Suprapubic skin (tissue), 4 donors: Measurements from ENCODE around the gene CTU2. TPM values are rescaled to one million over a fixed set of nuclear protein-coding genes. Genes with fewer than 3 reads are reported as not detected.

Experiments used
- DNase-seq, 2 donors: peaks; one replicate each; pipeline ENCODE4 v3.0.0-alpha.2; 2019; ENCODE audit warnings: low spot score in 2 of 2
- H3K27ac ChIP-seq: fragments of 200-600 bp; sonication (generic); one replicate; pipeline ENCODE4 v1.5.1; 2019
- H3K27me3 ChIP-seq: fragments of 200-600 bp; sonication (generic); one replicate; pipeline ENCODE4 v1.5.1; 2019
- H3K36me3 ChIP-seq: fragments of 200-600 bp; sonication (generic); one replicate; pipeline ENCODE4 v1.5.1; 2019
- H3K4me1 ChIP-seq: fragments of 200-600 bp; sonication (generic); one replicate; pipeline ENCODE4 v1.5.1; 2019
- H3K4me3 ChIP-seq: fragments of 200-600 bp; sonication (generic); one replicate; pipeline ENCODE4 v1.5.1; 2019; ENCODE audit warnings: mild to moderate bottlenecking
- H3K9me3 ChIP-seq: fragments of 200-600 bp; sonication (generic); one replicate; pipeline ENCODE4 v1.5.1; 2019
- EP300 ChIP-seq: sonication (generic); formaldehyde crosslinking; IDR thresholded peaks from one replicate; pipeline ENCODE4 v1.6.1; 2017; ENCODE audit warnings: antibody characterized with exemption
- POLR2A ChIP-seq, 2 donors: fragments of 450-650 bp; IDR thresholded peaks; one replicate each; pipeline ENCODE4 v1.6.1; 2017; ENCODE audit warnings: antibody characterized with exemption in 2 of 2, mild to moderate bottlenecking in 2 of 2, moderate library complexity in 2 of 2
- POLR2AphosphoS5 ChIP-seq, 3 donors: sonication (generic); formaldehyde crosslinking; IDR thresholded peaks; one replicate each; pipeline ENCODE4 v1.6.1; 2017; ENCODE audit warnings: antibody characterized with exemption in 3 of 3
- WGBS: methylation state at CpG from one replicate; pipeline ENCODE4 v1.1.5; 2018; 5-methylcytosine and 5-hydroxymethylcytosine counted together
- total RNA-seq, 4 donors: library from RNA; depleted of rRNA; stranded (reverse); fragments of >200 nt; gene quantifications; one replicate each; pipeline ENCODE4 v1.1.0, GENCODE V29; 2016
- TF ChIP-seq, protein P1 (sequence below), 2 donors: fragments of 200-600 bp in 1 of 2; fragments of 450-650 bp in 1 of 2; sonication (generic) in 1 of 2; IDR thresholded peaks; one replicate each; pipeline ENCODE4 v1.5.1; 2016 to 2019; ENCODE audit warnings: antibody characterized with exemption in 2 of 2, mild to moderate bottlenecking in 1 of 2, moderate library complexity in 1 of 2

Gene CTU2
- total RNA-seq, 4 donors from 2014 or later: 7.8 to 17.8 (median 10.9) TPM

DNA sequence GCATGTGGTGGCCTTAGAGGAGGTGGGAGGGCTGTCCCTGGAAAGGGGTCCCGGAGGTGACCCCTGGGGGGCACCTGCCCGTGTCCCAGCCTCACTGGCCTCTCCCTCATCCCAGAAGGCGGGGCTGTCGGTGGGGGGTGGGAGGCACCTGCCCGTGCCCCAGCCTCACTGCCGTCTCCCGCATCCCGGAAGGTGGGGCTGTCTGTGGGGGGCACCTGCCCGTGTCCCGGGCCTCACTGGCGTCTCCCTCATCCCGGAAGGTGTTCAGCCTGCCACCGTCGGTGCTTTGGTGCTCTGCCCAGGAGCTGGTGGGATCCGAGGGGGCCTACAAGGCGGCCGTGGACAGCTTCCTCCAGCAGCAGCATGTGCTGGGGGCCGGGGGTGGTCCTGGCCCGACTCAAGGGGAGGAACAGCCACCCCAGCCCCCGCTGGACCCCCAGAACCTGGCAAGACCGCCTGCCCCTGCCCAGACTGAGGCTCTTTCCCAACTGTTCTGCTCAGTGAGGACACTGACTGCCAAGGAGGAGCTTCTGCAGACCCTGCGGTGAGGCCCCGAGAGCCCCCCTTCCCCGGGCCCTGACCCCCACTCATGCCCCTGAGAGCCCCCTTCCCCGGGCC lies 6.2 kb downstream of the CTU2 start:
- no peak for DNase-seq
- H3K4me3 ChIP-seq: no peak overlapping the region
- no peak for TF ChIP-seq POLR2A (IDR thresholded peaks at IDR 0.05)
- TF ChIP-seq EP300: no peak
- TF ChIP-seq, protein P1, sequence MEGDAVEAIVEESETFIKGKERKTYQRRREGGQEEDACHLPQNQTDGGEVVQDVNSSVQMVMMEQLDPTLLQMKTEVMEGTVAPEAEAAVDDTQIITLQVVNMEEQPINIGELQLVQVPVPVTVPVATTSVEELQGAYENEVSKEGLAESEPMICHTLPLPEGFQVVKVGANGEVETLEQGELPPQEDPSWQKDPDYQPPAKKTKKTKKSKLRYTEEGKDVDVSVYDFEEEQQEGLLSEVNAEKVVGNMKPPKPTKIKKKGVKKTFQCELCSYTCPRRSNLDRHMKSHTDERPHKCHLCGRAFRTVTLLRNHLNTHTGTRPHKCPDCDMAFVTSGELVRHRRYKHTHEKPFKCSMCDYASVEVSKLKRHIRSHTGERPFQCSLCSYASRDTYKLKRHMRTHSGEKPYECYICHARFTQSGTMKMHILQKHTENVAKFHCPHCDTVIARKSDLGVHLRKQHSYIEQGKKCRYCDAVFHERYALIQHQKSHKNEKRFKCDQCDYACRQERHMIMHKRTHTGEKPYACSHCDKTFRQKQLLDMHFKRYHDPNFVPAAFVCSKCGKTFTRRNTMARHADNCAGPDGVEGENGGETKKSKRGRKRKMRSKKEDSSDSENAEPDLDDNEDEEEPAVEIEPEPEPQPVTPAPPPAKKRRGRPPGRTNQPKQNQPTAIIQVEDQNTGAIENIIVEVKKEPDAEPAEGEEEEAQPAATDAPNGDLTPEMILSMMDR (IDR thresholded peaks at IDR 0.05): no peak
- TF ChIP-seq POLR2AphosphoS5 (IDR thresholded peaks at IDR 0.05): no peak
- no peak overlapping the region for H3K27ac ChIP-seq
- peaks cover 44% of the 10 kb centered on the region for H3K36me3 ChIP-seq
- peaks cover 8% of the 10 kb centered on the region for H3K4me1 ChIP-seq
- no peaks in the 10 kb centered on the region for H3K27me3 ChIP-seq
- WGBS: no CpG with 5 or more reads among the region's 25 CpGs
- H3K9me3 ChIP-seq: no peaks in the 10 kb centered on the region

DNA sequence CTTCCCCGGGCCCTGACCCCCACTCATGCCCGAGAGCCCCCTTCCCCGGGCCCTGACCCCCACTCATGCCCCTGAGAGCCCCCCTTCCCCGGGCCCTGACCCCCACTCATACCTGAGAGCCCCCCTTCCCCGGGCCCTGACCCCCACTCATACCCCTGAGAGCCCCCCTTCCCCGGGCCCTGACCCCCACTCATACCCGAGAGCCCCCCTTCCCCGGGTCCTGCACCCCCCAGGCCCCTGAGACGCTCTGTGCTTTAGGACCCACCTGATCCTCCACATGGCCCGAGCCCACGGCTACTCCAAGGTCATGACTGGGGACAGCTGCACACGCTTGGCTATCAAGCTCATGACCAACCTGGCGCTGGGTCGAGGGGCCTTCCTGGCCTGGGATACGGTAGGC lies 6.8 kb downstream of the CTU2 start:
- Histone ChIP-seq H3K4me3 (no peak overlapping the region), H3K36me3 (peaks cover 49% of the 10 kb centered on the region), H3K4me1 (peaks cover 3% of the 10 kb centered on the region), H3K27ac (no peak overlapping the region), H3K27me3 (no peaks in the 10 kb centered on the region), H3K9me3 (no peaks in the 10 kb centered on the region)
- no peak for DNase-seq
- TF ChIP-seq POLR2AphosphoS5 (IDR thresholded peaks at IDR 0.05): no peak
- no peak for TF ChIP-seq POLR2A (IDR thresholded peaks at IDR 0.05)
- TF ChIP-seq EP300: no peak
- TF ChIP-seq, protein P1 (IDR thresholded peaks at IDR 0.05): no peak
- no CpG with 5 or more reads among the region's 15 CpGs for WGBS

DNA sequence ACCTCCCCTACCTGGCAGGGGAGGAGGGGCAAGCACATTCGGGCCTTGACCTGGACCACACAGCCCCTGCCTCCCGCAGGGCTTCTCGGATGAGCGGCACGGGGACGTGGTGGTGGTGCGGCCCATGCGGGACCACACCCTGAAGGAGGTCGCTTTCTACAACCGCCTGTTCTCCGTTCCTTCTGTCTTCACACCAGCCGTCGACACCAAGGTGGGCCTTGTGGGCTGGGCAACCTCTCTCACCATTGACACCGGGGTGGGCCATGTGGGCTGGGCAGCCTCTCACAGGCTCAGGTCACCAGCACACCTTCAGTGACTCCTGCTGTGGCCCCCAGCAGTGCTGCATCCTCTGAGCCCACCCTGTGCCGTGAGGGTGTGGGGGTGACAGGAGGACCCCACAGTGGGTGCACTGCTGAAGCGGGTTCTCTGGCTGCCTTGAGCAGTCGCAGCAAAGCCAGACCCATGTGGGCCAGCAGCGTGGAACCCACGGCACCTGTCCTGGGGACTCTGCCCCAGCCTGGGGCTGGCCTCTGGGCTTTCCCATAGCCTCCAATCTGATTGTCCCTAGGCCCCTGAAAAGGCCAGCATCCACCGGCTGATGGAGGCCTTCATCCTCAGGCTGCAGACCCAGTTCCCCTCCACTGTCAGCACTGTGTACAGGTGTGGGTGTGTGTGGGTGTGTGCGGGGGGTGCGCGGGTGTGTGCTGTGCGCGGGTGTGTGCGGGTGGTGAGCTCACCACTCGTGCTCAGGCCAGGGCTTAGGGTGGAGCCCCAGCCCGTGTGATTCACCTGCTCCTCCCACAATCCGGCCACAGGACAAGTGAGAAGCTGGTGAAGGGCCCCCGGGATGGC lies 7.5 kb downstream of the CTU2 start:
- Histone ChIP-seq H3K4me3 (no peak overlapping the region), H3K27ac (no peak overlapping the region), H3K9me3 (no peaks in the 10 kb centered on the region), H3K4me1 (no peaks in the 10 kb centered on the region), H3K36me3 (peaks cover 57% of the 10 kb centered on the region), H3K27me3 (no peaks in the 10 kb centered on the region)
- 88% methylated on average over 19 of the region's 30 CpGs for WGBS
- TF ChIP-seq, protein P1 (IDR thresholded peaks at IDR 0.05): no peak
- no peak for TF ChIP-seq POLR2A (IDR thresholded peaks at IDR 0.05)
- TF ChIP-seq POLR2AphosphoS5 (IDR thresholded peaks at IDR 0.05): no peak
- no peak for TF ChIP-seq EP300
- DNase-seq: no peak

DNA sequence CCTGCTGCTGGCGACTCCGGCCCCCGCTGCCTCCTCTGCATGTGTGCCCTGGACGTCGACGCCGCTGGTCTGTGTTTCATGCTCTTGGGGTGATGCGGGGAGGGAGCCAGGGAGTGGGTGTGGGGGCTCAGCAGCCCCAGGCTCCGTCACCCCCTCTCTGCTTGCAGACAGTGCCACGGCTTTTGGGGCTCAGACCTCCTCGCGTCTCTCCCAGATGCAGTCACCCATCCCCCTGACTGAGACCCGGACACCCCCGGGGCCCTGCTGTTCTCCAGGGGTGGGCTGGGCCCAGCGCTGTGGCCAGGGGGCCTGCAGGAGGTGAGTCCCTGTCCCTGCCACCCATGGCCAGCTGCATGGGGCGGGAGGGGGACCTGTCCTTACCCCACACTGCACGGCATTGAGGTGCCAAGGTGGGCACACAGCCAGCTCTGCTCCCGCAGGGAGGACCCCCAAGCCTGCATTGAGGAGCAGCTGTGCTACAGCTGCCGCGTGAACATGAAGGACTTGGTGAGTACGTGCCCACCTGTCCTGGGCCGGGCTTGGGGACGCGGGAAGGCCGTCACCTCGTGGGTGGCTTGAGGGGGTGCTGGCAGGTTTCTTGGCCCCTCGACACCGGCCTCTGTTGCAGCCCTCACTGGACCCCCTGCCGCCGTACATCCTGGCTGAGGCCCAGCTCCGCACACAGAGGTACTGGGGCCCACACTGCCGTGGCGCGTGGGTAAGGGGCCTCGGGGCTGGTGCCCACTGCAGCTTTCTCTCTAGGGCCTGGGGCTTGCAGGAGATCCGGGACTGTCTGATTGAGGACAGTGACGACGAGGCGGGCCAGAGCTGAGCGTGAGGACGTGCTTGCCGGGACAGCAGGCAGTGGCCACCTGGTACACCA lies 8.4 kb downstream of the CTU2 start:
- H3K9me3 ChIP-seq: no peaks in the 10 kb centered on the region
- DNase-seq: no peak
- no peak overlapping the region for H3K27ac ChIP-seq
- no peak overlapping the region for H3K4me3 ChIP-seq
- WGBS: 90% methylated on average over 22 of the region's 42 CpGs
- no peak for TF ChIP-seq POLR2A (IDR thresholded peaks at IDR 0.05)
- no peak for TF ChIP-seq POLR2AphosphoS5 (IDR thresholded peaks at IDR 0.05)
- TF ChIP-seq EP300: no peak
- TF ChIP-seq, protein P1 (IDR thresholded peaks at IDR 0.05): no peak
- no peaks in the 10 kb centered on the region for H3K4me1 ChIP-seq
- peaks cover 66% of the 10 kb centered on the region for H3K36me3 ChIP-seq
- no peaks in the 10 kb centered on the region for H3K27me3 ChIP-seq
